SK-N-SH treated with all-trans-retinoic acid at 6 μM for 48 hours (cell line): ENCODE results near the gene NINJ2.

Source experiments
- ATAC-seq: fragments of 200-7000 bp; cut with Tn5 transposase; 3 replicates; pipeline ENCODE4 v1.9.1; 2020; ENCODE audit warnings: mild to moderate bottlenecking, moderate library complexity
- ARNTL ChIP-seq: fragments of 450-650 bp; formaldehyde crosslinking; IDR thresholded peaks from 2 replicates; pipeline ENCODE4 v1.5.0; 2020; ENCODE audit warnings: low read depth, mild to moderate bottlenecking, moderate library complexity, borderline replicate concordance
- BACH2 ChIP-seq: fragments of 250-450 bp; sonication (Bioruptor Pico); IDR thresholded peaks from 2 replicates; pipeline ENCODE4 v1.9.0; 2021; ENCODE audit warnings: mild to moderate bottlenecking, borderline replicate concordance
- CREB5 ChIP-seq: fragments of 250-450 bp; sonication (Bioruptor Pico); IDR thresholded peaks from 2 replicates; pipeline ENCODE4 v1.5.1; 2020; ENCODE audit warnings: low read depth, mild to moderate bottlenecking, moderate library complexity
- CSDC2 ChIP-seq: fragments of 250-450 bp; sonication (Bioruptor Pico); IDR thresholded peaks from 2 replicates; pipeline ENCODE4 v1.5.0; 2020; ENCODE audit warnings: mild to moderate bottlenecking, moderate library complexity
- ESRRG ChIP-seq: fragments of 250-450 bp; sonication (Bioruptor Pico); IDR thresholded peaks from 2 replicates; pipeline ENCODE4 v1.6.1; 2021; ENCODE audit warnings: mild to moderate bottlenecking
- GLIS3 ChIP-seq: fragments of 250-450 bp; sonication (Bioruptor Pico); IDR thresholded peaks from 2 replicates; pipeline ENCODE4 v1.5.0; 2020; ENCODE audit warnings: mild to moderate bottlenecking, moderate library complexity
- ISL1 ChIP-seq: fragments of 250-450 bp; sonication (Bioruptor Pico); IDR thresholded peaks from 2 replicates; pipeline ENCODE4 v2.1.2; 2022; ENCODE audit warnings: mild to moderate bottlenecking, moderate library complexity
- OSR1 ChIP-seq: fragments of 250-450 bp; sonication (Bioruptor Pico); IDR thresholded peaks from 2 replicates; pipeline ENCODE4 v1.8.0; 2022; ENCODE audit warnings: moderate library complexity, mild to moderate bottlenecking, inconsistent platforms
- PATZ1 ChIP-seq: fragments of 250-450 bp; sonication (Bioruptor Pico); IDR thresholded peaks from 2 replicates; pipeline ENCODE4 v1.8.0; 2020; ENCODE audit warnings: mild to moderate bottlenecking, moderate library complexity, borderline replicate concordance
- POU6F1 ChIP-seq: fragments of 250-450 bp; sonication (Bioruptor Pico); IDR thresholded peaks from 2 replicates; pipeline ENCODE4 v1.8.0; 2021; ENCODE audit warnings: low read depth, mild to moderate bottlenecking, moderate library complexity, borderline replicate concordance
- PPARA ChIP-seq: fragments of 250-450 bp; sonication (Bioruptor Pico); IDR thresholded peaks from 2 replicates; pipeline ENCODE4 v1.5.0; 2020; ENCODE audit warnings: mild to moderate bottlenecking, borderline replicate concordance
- RARB ChIP-seq: fragments of 250-450 bp; sonication (Bioruptor Pico); IDR thresholded peaks from 2 replicates; pipeline ENCODE4 v1.8.0; 2021; ENCODE audit warnings: mild to moderate bottlenecking, moderate library complexity
- SNAI2 ChIP-seq: fragments of 250-450 bp; sonication (Bioruptor Pico); IDR thresholded peaks from 2 replicates; pipeline ENCODE4 v1.5.0; 2020; ENCODE audit warnings: mild to moderate bottlenecking, moderate library complexity
- TCF4 ChIP-seq: fragments of 250-450 bp; sonication (Bioruptor Pico); IDR thresholded peaks from 2 replicates; pipeline ENCODE4 v1.8.0; 2021; ENCODE audit warnings: mild to moderate bottlenecking, moderate library complexity, borderline replicate concordance
- ZC3H10 ChIP-seq: fragments of 250-450 bp; sonication (Bioruptor Pico); IDR thresholded peaks from 2 replicates; pipeline ENCODE4 v1.5.1; 2021; ENCODE audit warnings: mild to moderate bottlenecking, moderate library complexity
- ZNF565 ChIP-seq: fragments of 450-650 bp; formaldehyde crosslinking; conservative IDR thresholded peaks from 2 replicates; pipeline ENCODE4 v1.5.0; 2020; ENCODE audit warnings: low read depth, mild to moderate bottlenecking, moderate library complexity
- ZNF70 ChIP-seq: fragments of 450-650 bp; formaldehyde crosslinking; IDR thresholded peaks from 2 replicates; pipeline ENCODE4 v1.5.0; 2020; ENCODE audit warnings: mild to moderate bottlenecking, moderate library complexity
- ZNF8 ChIP-seq: fragments of 450-650 bp; formaldehyde crosslinking; IDR thresholded peaks from 2 replicates; pipeline ENCODE4 v1.5.0; 2020; ENCODE audit warnings: mild to moderate bottlenecking, moderate library complexity
- TF ChIP-seq, protein P1 (sequence below): fragments of 250-450 bp; sonication (Bioruptor Pico); IDR thresholded peaks from 2 replicates; pipeline ENCODE4 v1.5.1; 2021; ENCODE audit warnings: mild to moderate bottlenecking, moderate library complexity
- TF ChIP-seq, protein P2 (sequence below): fragments of 250-450 bp; sonication (Bioruptor Pico); IDR thresholded peaks from 2 replicates; pipeline ENCODE4 v1.5.0; 2020; ENCODE audit warnings: mild to moderate bottlenecking, moderate library complexity

NINJ2 gene

GRCh38 chr12:559906-560455 is 103.3 kb downstream of the NINJ2 start:
- no peak for ATAC-seq
- TF ChIP-seq ZC3H10 (CRISPR knock-in tag), result no peak
- no peak for TF ChIP-seq PATZ1
- no peak for TF ChIP-seq ARNTL (CRISPR knock-in tag)
- no peak for TF ChIP-seq ZNF8 (CRISPR knock-in tag)
- no peak for TF ChIP-seq BACH2 (CRISPR knock-in tag)
- TF ChIP-seq, protein P1, sequence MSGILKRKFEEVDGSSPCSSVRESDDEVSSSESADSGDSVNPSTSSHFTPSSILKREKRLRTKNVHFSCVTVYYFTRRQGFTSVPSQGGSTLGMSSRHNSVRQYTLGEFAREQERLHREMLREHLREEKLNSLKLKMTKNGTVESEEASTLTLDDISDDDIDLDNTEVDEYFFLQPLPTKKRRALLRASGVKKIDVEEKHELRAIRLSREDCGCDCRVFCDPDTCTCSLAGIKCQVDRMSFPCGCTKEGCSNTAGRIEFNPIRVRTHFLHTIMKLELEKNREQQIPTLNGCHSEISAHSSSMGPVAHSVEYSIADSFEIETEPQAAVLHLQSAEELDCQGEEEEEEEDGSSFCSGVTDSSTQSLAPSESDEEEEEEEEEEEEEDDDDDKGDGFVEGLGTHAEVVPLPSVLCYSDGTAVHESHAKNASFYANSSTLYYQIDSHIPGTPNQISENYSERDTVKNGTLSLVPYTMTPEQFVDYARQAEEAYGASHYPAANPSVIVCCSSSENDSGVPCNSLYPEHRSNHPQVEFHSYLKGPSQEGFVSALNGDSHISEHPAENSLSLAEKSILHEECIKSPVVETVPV (CRISPR knock-in tag), result no peak
- no peak for TF ChIP-seq TCF4 (CRISPR knock-in tag)
- TF ChIP-seq CREB5, result no peak
- TF ChIP-seq ZNF565 (CRISPR knock-in tag), result no peak
- TF ChIP-seq ESRRG (CRISPR knock-in tag), result no peak
- no peak for TF ChIP-seq PPARA
- TF ChIP-seq CSDC2 (CRISPR knock-in tag), result no peak
- TF ChIP-seq, protein P2, sequence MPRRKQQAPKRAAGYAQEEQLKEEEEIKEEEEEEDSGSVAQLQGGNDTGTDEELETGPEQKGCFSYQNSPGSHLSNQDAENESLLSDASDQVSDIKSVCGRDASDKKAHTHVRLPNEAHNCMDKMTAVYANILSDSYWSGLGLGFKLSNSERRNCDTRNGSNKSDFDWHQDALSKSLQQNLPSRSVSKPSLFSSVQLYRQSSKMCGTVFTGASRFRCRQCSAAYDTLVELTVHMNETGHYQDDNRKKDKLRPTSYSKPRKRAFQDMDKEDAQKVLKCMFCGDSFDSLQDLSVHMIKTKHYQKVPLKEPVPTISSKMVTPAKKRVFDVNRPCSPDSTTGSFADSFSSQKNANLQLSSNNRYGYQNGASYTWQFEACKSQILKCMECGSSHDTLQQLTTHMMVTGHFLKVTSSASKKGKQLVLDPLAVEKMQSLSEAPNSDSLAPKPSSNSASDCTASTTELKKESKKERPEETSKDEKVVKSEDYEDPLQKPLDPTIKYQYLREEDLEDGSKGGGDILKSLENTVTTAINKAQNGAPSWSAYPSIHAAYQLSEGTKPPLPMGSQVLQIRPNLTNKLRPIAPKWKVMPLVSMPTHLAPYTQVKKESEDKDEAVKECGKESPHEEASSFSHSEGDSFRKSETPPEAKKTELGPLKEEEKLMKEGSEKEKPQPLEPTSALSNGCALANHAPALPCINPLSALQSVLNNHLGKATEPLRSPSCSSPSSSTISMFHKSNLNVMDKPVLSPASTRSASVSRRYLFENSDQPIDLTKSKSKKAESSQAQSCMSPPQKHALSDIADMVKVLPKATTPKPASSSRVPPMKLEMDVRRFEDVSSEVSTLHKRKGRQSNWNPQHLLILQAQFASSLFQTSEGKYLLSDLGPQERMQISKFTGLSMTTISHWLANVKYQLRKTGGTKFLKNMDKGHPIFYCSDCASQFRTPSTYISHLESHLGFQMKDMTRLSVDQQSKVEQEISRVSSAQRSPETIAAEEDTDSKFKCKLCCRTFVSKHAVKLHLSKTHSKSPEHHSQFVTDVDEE (CRISPR knock-in tag), result no peak
- no peak for TF ChIP-seq POU6F1 (CRISPR knock-in tag)
- TF ChIP-seq ISL1 (CRISPR knock-in tag), result no peak
- no peak for TF ChIP-seq ZNF70
- no peak for TF ChIP-seq GLIS3
- no peak for TF ChIP-seq SNAI2 (CRISPR knock-in tag)
- no peak for TF ChIP-seq RARB (CRISPR knock-in tag)

DNA sequence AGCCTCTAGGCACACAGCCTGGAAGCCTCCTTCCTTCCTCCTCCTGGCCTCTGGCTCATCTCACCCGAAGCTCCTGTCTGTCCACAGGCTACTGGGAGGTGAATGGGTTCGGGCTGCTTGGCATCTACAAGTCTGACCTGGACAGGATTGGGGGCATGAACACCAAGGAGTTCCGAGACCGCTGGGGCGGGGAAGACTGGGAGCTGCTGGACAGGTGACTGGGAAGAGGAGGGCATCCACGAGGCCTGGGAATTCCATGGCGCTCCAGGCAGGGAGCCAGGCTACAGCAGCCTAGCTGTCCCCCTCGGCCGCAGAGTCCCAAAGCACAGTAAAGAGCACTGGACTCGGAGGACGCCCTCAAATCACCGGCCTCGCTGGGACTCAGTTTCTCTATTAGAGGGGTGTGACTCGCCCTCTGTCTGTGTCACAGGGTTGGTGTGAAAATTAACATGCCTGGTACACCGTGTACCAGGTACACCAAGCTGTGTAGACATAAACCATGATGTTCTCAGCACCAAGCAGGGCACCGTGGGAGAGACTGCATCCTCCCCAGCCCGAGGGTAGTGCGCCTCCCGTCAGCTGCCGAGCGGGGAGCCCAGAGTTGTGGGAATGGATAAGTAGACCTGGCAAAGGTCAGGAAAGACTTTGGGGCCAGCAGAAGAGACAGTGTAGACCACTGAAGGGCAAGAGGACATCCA is 103.9 kb downstream of the NINJ2 start:
- no peak for ATAC-seq
- TF ChIP-seq ISL1 (CRISPR knock-in tag), result no peak
- no peak for TF ChIP-seq GLIS3
- TF ChIP-seq POU6F1 (CRISPR knock-in tag), result no peak
- no peak for TF ChIP-seq BACH2 (CRISPR knock-in tag)
- no peak for TF ChIP-seq ARNTL (CRISPR knock-in tag)
- TF ChIP-seq ZC3H10 (CRISPR knock-in tag), result no peak
- TF ChIP-seq OSR1, result no peak
- no peak for TF ChIP-seq SNAI2 (CRISPR knock-in tag)
- TF ChIP-seq, protein P1 (CRISPR knock-in tag), result no peak
- no peak for TF ChIP-seq ESRRG (CRISPR knock-in tag)
- no peak for TF ChIP-seq PATZ1
- TF ChIP-seq, protein P2 (CRISPR knock-in tag), result no peak
